ENCODE measurements around the gene RPS6KB2. TPM values are rescaled to one million over a fixed set of nuclear protein-coding genes. Genes with fewer than 3 reads are reported as not detected.
"Not testable (repeated sequence)": the region's sequence is repeated elsewhere in the genome, so short reads cannot be mapped to it uniquely, and the experiment has no call there.

The RPS6KB2 gene
- total RNA-seq, 1 donor from 2014 or later = 40.0 TPM

DNA sequence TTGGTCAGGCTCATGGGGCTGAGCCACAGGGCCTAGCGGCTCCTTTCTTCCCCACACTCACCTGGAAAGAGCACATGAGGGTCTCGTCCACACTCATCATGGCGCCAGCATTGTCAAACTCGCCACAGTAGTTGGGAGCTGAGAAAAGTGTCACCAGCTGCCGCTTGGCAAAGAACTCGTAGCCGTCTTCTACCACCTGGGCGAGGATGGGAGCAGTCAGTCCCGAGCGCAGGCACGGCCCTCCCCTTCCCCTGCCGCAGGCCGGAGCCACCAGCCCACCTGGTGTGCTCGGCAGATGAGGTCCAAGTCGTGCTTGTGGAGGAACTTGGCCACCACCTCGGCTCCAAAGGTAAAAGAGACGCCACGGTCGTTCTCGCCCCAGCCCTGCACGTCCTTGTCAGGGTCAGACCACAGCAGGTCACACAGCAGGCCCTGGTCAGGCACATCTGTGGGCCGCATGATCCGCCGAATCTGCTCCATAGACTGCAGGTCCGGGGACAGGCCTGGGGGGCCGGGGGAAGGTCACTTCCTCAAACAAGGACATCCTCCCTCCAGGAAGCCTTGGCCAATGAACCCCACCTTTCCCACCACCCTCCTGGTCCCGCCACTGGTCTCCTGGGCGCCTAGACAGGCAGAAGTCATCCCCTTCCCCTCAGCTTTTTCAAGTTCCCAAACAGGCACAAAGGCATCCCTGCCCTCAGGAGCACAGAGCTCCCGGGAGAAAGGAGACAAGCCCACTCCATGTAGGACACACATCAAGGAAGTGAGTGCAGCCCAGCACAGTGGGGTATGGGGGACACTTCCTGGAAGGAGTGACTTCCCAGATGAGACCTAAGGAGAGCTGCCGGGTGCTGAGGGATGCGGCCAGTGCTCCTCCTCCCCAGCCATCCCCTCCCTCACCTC, 29.4 kb upstream of the RPS6KB2 start:
- Histone ChIP-seq H3K4me3 (no peak overlapping the region), H3K9me3 (no peaks in the 10 kb centered on the region), H3K36me3 (peaks cover 55% of the 10 kb centered on the region), H3K4me1 (peaks cover 40% of the 10 kb centered on the region), H3K27me3 (no peaks in the 10 kb centered on the region), H3K27ac (no peak overlapping the region)
- TF ChIP-seq, protein P1, sequence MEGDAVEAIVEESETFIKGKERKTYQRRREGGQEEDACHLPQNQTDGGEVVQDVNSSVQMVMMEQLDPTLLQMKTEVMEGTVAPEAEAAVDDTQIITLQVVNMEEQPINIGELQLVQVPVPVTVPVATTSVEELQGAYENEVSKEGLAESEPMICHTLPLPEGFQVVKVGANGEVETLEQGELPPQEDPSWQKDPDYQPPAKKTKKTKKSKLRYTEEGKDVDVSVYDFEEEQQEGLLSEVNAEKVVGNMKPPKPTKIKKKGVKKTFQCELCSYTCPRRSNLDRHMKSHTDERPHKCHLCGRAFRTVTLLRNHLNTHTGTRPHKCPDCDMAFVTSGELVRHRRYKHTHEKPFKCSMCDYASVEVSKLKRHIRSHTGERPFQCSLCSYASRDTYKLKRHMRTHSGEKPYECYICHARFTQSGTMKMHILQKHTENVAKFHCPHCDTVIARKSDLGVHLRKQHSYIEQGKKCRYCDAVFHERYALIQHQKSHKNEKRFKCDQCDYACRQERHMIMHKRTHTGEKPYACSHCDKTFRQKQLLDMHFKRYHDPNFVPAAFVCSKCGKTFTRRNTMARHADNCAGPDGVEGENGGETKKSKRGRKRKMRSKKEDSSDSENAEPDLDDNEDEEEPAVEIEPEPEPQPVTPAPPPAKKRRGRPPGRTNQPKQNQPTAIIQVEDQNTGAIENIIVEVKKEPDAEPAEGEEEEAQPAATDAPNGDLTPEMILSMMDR (IDR thresholded peaks at IDR 0.05) = no peak
- ATAC-seq (no peak), DNase-seq (no peak)
- intact Hi-C loops (cut with DNase I) = no loop called here

DNA sequence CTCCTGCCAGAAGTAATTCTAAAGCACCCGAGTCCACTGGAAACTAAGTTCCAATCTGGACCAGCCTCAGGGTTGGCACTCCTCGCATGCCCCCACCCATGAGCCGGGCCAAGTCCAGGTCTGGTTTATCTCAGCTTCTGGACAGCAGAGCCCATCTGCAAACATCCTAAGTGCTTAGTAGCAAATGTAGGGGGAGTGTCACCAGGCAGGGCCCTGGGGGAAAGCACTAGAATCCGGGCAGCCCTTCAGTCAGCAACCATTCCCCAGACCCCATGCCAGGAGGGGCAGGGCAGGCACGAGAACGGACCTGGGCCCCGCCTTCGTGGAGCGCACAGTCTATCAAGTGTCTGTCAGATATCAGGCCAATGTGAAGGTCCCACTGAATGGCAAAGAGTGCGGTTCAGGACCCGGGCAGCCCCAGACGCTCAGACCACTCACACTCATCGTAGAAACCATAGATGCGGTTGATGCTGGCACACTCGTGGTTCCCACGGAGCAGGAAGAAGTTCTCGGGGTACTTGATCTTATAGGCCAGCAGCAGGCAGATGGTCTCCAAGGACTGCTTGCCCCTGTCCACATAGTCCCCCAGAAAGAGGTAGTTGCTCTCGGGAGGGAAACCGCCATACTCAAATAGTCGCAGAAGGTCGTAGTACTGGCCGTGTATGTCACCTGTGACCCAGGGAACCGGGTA, 27.9 kb upstream of the RPS6KB2 start:
- no peaks in the 10 kb centered on the region for H3K27me3 ChIP-seq
- intact Hi-C loops (cut with DNase I) = loop anchor here (10.0 kb wide), 1 partner anchor 104 kb away; the partner anchor contains the start of genes CDK2AP2 and PITPNM1
- H3K4me1 ChIP-seq = peaks cover 40% of the 10 kb centered on the region
- no peak for ATAC-seq
- H3K36me3 ChIP-seq = peaks cover 51% of the 10 kb centered on the region
- TF ChIP-seq, protein P1 (IDR thresholded peaks at IDR 0.05) = no peak
- DNase-seq = no peak
- peak overlapping the region; percentile 93 for H3K27ac ChIP-seq
- H3K4me3 ChIP-seq = peak overlapping the region; percentile 98
- H3K9me3 ChIP-seq = no peaks in the 10 kb centered on the region

DNA sequence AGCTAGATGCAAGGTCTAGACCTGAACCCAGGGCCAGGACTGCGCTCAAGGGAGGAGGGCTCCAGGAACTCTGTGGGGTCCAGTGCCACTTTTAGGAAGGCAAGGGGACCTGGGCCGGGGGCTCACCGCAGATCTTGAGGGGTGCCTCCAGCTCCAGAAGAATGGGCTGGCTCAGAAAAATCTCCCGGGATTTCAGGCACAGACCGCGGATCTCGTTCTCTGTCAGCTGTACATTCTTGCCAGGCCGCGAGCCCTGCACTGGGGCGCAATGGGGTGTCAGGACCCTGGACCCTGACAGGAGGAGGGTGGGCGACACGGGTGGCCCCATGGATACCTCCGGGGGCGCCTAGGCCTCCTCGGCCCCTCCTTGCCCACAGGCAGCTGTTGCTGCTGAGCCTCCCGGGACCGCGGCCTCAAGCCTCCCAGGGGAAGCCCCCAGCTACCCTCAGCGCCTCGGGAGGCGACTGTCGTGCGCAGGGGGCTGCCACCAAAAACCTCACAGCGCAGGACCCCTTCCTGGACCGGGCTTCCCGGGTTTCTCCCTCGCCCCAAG, 27.3 kb upstream of the RPS6KB2 start:
- DNase-seq (no peak), ATAC-seq (no peak)
- peak overlapping the region; percentile 93 for H3K27ac ChIP-seq
- H3K4me3 ChIP-seq = peak overlapping the region; percentile 98
- no peaks in the 10 kb centered on the region for H3K27me3 ChIP-seq
- H3K9me3 ChIP-seq = no peaks in the 10 kb centered on the region
- TF ChIP-seq, protein P1 (IDR thresholded peaks at IDR 0.05) = no peak
- peaks cover 40% of the 10 kb centered on the region for H3K4me1 ChIP-seq
- intact Hi-C loops (cut with DNase I) = loop anchor here (10.0 kb wide), 1 partner anchor 104 kb away; the partner anchor contains the start of genes CDK2AP2 and PITPNM1
- peaks cover 45% of the 10 kb centered on the region for H3K36me3 ChIP-seq

DNA sequence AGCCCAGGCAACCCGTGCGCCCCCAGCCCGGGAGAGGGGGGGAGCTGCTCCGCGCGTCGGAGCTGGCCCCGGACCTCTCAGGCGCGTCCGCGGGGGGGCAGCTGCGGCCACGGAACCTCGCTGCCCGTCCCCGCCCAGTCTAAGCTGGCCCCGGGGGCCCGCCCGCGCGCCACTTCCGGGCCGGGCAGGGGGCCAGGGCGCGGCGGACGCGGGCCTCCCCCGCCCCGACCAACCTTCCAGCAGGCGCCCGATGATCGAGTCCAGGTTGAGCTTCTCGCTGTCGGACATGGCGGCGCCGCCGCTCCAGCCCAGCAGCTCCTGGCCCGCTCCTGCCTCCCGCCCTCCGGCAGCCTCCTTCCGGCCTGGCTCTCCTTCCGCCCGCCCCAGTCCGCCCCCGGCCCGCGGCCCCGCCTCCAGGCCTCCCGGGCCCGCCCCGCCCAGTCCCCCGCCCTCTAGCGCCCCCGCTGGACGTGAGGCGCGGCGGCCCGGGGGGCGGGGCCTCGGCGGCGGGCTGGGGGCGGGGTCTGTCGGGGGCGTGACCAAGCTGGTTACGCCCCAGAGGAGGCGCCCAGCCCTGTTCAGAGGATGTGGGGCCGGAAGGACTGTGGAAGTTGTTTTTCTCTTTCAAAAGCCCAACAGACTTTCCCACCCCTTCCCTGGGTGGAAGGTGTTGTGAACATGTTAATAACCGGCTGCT, 26.7 kb upstream of the RPS6KB2 start, which contains the start of gene PPP1CA:
PPP1CA (minus strand) TSS at position 364 of the 697 bp plus-strand sequence; CDS start at position 288, 76 bp downstream.
- H3K4me1 ChIP-seq = peaks cover 44% of the 10 kb centered on the region
- H3K36me3 ChIP-seq = peaks cover 40% of the 10 kb centered on the region
- TF ChIP-seq, protein P1 (IDR thresholded peaks at IDR 0.05) = peak; percentile 23
- peak; percentile 93 for ATAC-seq
- H3K4me3 ChIP-seq = peak within 1 kb of the TSS; percentile 98
- intact Hi-C loops (cut with DNase I) = loop anchor here (10.0 kb wide), 1 partner anchor 103 kb away; the partner anchor contains the start of genes CDK2AP2 and PITPNM1
- H3K27ac ChIP-seq = peak within 1 kb of the TSS; percentile 93
- H3K9me3 ChIP-seq = no peaks in the 10 kb centered on the region
- peak; percentile 96 for DNase-seq
- H3K27me3 ChIP-seq = no peaks in the 10 kb centered on the region

DNA sequence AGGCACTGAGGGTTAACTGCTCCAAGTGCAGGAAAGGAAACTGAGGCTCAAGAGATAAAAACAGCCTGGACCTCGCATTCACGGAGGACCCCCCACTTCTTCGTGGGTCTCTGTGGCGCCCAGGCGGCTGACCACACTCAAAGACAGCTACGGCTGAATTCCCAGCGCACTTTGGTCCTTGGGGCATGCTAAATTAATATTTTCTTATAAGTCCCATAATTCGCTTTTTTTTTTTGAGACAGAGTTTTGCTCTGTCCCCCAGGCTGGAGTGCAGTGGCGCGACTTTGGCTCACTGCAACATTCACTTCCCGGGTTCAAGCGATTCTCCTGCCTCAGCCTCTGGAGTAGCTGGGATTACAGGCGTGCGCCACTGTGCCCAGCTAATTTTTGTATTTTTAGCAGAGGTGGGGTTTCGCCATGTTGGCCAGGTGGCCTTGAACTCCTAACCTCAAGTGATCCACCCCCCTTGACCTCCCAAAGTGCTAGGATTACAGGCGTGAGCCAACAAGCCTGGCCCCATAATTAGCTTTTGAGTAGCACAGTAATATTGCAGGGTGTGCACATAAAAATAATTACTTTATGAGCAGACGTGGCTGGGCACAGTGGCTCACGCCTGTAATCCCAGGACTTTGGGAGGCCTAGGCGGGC, 26.0 kb upstream of the RPS6KB2 start:
- H3K27ac ChIP-seq = peak overlapping the region; percentile 91
- not testable (repeated sequence) for ATAC-seq, DNase-seq, H3K9me3 ChIP-seq, H3K27me3 ChIP-seq
- peaks cover 37% of the 10 kb centered on the region for H3K4me1 ChIP-seq
- peaks cover 33% of the 10 kb centered on the region for H3K36me3 ChIP-seq
- H3K4me3 ChIP-seq = peak overlapping the region; percentile 50
- intact Hi-C loops (cut with DNase I) = loop anchor here (10.0 kb wide), 1 partner anchor 102 kb away; the partner anchor contains the start of genes CDK2AP2 and PITPNM1

DNA sequence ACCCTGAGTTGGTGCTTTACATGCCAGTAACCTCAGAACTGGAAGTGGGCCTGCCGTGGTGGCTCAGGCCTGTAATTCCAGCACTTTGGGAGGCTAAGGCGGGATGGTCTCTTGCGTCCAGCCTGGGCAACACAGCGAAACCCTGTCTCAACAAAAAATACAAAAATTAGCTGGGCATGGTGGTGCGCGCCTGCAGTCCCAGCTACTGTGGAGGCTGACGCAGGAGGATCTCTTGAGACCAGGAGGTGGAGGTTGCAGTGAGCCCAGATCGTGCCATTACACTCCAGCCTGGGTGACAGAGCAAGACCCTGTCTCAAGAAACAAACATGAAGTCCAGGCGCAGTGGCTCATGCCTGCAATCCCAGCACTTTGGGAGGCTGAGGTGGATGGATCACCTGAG, 25.2 kb upstream of the RPS6KB2 start:
- Histone ChIP-seq H3K4me1 (peaks cover 36% of the 10 kb centered on the region), H3K4me3 (peak overlapping the region; percentile 49), H3K36me3 (peaks cover 25% of the 10 kb centered on the region), H3K27ac (peak overlapping the region; percentile 72)
- H3K9me3 ChIP-seq, H3K27me3 ChIP-seq, DNase-seq, ATAC-seq: not testable (repeated sequence)
- intact Hi-C loops (cut with DNase I) = loop anchor here (10.0 kb wide), 1 partner anchor 102 kb away; the partner anchor contains the start of genes CDK2AP2 and PITPNM1
